Neural cell (in vitro differentiated cells): Measurements from ENCODE around the gene ATP9B.

Experiments used
- EP300 ChIP-seq: fragments of 450-650 bp; conservative IDR thresholded peaks from 2 replicates; pipeline ENCODE4 v1.6.1; 2014; ENCODE audit warnings: antibody characterized with exemption, mild to moderate bottlenecking, moderate library complexity; ENCODE audit not compliant: poor library complexity, severe bottlenecking
- RAD21 ChIP-seq: fragments of 450-650 bp; conservative IDR thresholded peaks from 2 replicates; pipeline ENCODE4 v1.6.1; 2014; ENCODE audit warnings: antibody characterized with exemption, mild to moderate bottlenecking, moderate library complexity
- SMC3 ChIP-seq: fragments of 450-650 bp; conservative IDR thresholded peaks from 2 replicates; pipeline ENCODE4 v1.6.1; 2014; ENCODE audit warnings: antibody characterized with exemption, mild to moderate bottlenecking, moderate library complexity; ENCODE audit not compliant: poor library complexity
- TAF1 ChIP-seq: IDR thresholded peaks from 2 replicates; pipeline ENCODE4 v1.6.1; 2012; ENCODE audit warnings: low read depth
- TF ChIP-seq, protein P1 (sequence below): fragments of 450-650 bp; IDR thresholded peaks from 2 replicates; pipeline ENCODE4 v1.5.1; 2014; ENCODE audit warnings: antibody characterized with exemption, mild to moderate bottlenecking, moderate library complexity; ENCODE audit not compliant: poor library complexity, severe bottlenecking
- TF ChIP-seq, protein P2 (sequence below): IDR thresholded peaks from 2 replicates; pipeline ENCODE4 v1.6.1; 2012; ENCODE audit warnings: borderline replicate concordance

DNA sequence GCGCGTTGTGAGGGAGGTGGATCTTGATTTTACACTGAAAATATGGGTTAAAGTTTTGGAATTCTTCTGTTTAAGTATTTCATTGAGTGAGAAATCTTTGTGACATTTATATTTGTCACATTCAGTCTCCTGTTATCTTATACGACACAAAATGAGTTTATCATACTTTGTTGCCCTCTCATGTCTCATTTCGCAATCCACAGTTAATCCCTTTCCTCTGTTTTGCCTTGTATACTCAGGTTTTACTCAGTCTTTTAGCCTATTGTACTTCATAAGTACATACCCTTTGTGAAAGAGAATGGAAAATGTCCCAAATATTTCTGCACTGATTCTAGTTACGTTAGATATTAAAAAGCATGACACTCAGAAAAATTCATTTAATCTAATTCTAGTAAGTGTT is 142.7 kb downstream of the ATP9B start:
- TF ChIP-seq, protein P1, sequence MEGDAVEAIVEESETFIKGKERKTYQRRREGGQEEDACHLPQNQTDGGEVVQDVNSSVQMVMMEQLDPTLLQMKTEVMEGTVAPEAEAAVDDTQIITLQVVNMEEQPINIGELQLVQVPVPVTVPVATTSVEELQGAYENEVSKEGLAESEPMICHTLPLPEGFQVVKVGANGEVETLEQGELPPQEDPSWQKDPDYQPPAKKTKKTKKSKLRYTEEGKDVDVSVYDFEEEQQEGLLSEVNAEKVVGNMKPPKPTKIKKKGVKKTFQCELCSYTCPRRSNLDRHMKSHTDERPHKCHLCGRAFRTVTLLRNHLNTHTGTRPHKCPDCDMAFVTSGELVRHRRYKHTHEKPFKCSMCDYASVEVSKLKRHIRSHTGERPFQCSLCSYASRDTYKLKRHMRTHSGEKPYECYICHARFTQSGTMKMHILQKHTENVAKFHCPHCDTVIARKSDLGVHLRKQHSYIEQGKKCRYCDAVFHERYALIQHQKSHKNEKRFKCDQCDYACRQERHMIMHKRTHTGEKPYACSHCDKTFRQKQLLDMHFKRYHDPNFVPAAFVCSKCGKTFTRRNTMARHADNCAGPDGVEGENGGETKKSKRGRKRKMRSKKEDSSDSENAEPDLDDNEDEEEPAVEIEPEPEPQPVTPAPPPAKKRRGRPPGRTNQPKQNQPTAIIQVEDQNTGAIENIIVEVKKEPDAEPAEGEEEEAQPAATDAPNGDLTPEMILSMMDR = no peak
- TF ChIP-seq SMC3 (no peak), EP300 (no peak), RAD21 (no peak), TAF1 (no peak)
- TF ChIP-seq, protein P2, sequence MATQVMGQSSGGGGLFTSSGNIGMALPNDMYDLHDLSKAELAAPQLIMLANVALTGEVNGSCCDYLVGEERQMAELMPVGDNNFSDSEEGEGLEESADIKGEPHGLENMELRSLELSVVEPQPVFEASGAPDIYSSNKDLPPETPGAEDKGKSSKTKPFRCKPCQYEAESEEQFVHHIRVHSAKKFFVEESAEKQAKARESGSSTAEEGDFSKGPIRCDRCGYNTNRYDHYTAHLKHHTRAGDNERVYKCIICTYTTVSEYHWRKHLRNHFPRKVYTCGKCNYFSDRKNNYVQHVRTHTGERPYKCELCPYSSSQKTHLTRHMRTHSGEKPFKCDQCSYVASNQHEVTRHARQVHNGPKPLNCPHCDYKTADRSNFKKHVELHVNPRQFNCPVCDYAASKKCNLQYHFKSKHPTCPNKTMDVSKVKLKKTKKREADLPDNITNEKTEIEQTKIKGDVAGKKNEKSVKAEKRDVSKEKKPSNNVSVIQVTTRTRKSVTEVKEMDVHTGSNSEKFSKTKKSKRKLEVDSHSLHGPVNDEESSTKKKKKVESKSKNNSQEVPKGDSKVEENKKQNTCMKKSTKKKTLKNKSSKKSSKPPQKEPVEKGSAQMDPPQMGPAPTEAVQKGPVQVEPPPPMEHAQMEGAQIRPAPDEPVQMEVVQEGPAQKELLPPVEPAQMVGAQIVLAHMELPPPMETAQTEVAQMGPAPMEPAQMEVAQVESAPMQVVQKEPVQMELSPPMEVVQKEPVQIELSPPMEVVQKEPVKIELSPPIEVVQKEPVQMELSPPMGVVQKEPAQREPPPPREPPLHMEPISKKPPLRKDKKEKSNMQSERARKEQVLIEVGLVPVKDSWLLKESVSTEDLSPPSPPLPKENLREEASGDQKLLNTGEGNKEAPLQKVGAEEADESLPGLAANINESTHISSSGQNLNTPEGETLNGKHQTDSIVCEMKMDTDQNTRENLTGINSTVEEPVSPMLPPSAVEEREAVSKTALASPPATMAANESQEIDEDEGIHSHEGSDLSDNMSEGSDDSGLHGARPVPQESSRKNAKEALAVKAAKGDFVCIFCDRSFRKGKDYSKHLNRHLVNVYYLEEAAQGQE = no peak
